ENCODE measurements around the gene EXOSC2. TPM values are rescaled to one million over a fixed set of nuclear protein-coding genes. Genes with fewer than 3 reads are reported as not detected.

The EXOSC2 gene
- total RNA-seq, 1 donor, result 32.8 TPM

GRCh38 chr9:130663258-130663976 is 30.2 kb upstream of the EXOSC2 start:
- H3K4me3 ChIP-seq (ENCODE audit: low read depth, low read length), result no peak overlapping the region
- TF ChIP-seq CTCF (IDR thresholded peaks at IDR 0.05; ENCODE audit: insufficient read depth, low read depth, low read length), result no peak
- DNase-seq (ENCODE audit: low read depth), result no peak

- DNase-seq (ENCODE audit: low read depth), result no peak
- TF ChIP-seq CTCF (IDR thresholded peaks at IDR 0.05; ENCODE audit: insufficient read depth, low read depth, low read length), result no peak
- no peak overlapping the region for H3K4me3 ChIP-seq (ENCODE audit: low read depth, low read length)
These were observed 29.7 kb upstream of the EXOSC2 start for GRCh38 chr9:130663977-130664250.

- no peak for DNase-seq (ENCODE audit: low read depth)
- H3K4me3 ChIP-seq (ENCODE audit: low read depth, low read length), result no peak within 1 kb of the TSS
- no peak for TF ChIP-seq CTCF (IDR thresholded peaks at IDR 0.05; ENCODE audit: insufficient read depth, low read depth, low read length)
These were observed 29.1 kb upstream of the EXOSC2 start, which contains the start of gene PRDM12 for GRCh38 chr9:130664251-130665028. Gene PRDM12 (plus strand): TSS chr9:130664594. CDS start chr9:130664654, 60 bp downstream.

- DNase-seq (ENCODE audit: low read depth), result no peak
- no peak overlapping the region for H3K4me3 ChIP-seq (ENCODE audit: low read depth, low read length)
- no peak for TF ChIP-seq CTCF (IDR thresholded peaks at IDR 0.05; ENCODE audit: insufficient read depth, low read depth, low read length)
These were observed 28.6 kb upstream of the EXOSC2 start for GRCh38 chr9:130665029-130665430.

GRCh38 chr9:130665431-130666392 is 27.9 kb upstream of the EXOSC2 start:
- no peak overlapping the region for H3K4me3 ChIP-seq (ENCODE audit: low read depth, low read length)
- no peak for TF ChIP-seq CTCF (IDR thresholded peaks at IDR 0.05; ENCODE audit: insufficient read depth, low read depth, low read length)
- DNase-seq (ENCODE audit: low read depth), result no peak

- TF ChIP-seq CTCF (IDR thresholded peaks at IDR 0.05; ENCODE audit: insufficient read depth, low read depth, low read length), result no peak
- no peak for DNase-seq (ENCODE audit: low read depth)
- H3K4me3 ChIP-seq (ENCODE audit: low read depth, low read length), result no peak overlapping the region
These were observed 27.0 kb upstream of the EXOSC2 start for GRCh38 chr9:130666393-130667119.
